Ovary (tissue), 9 donors: ENCODE data around the gene LRCH3. TPM values are rescaled to one million over a fixed set of nuclear protein-coding genes. Genes with fewer than 3 reads are reported as not detected.

Source experiments
- DNase-seq, 5 donors: peaks; one replicate each; pipeline ENCODE4 v3.0.0-alpha.2; 2019 to 2020
- H3K27ac ChIP-seq, 2 donors: fragments of 200-600 bp; one replicate each; pipeline versions ENCODE4 v1.5.1 to v1.8.0; 2019 to 2022
- H3K27me3 ChIP-seq: fragments of 200-600 bp; one replicate; pipeline ENCODE4 v1.8.0; 2022
- H3K36me3 ChIP-seq: fragments of 200-600 bp; sonication (generic); one replicate; pipeline ENCODE4 v1.5.1; 2019
- H3K4me1 ChIP-seq: one replicate; pipeline ENCODE4 v1.8.1; 2013; ENCODE audit warnings: mild to moderate bottlenecking, moderate library complexity; ENCODE audit not compliant: insufficient read depth
- H3K4me3 ChIP-seq: fragments of 200-600 bp; sonication (generic); one replicate; pipeline ENCODE4 v1.5.1; 2017
- H3K9me3 ChIP-seq, 2 donors: fragments of 200-600 bp in 1 of 2; sonication (generic) in 1 of 2; one replicate each; pipeline versions ENCODE4 v1.5.1 to v1.8.1; 2013 to 2019; ENCODE audit warnings: mild to moderate bottlenecking in 1 of 2, moderate library complexity in 1 of 2
- EP300 ChIP-seq: sonication (generic); formaldehyde crosslinking; IDR thresholded peaks from one replicate; pipeline ENCODE4 v1.6.1; 2017; ENCODE audit warnings: antibody characterized with exemption
- POLR2A ChIP-seq: fragments of 450-650 bp; IDR thresholded peaks from one replicate; pipeline ENCODE4 v1.6.1; 2017; ENCODE audit warnings: antibody characterized with exemption, mild to moderate bottlenecking, moderate library complexity
- WGBS, 3 donors: extraction: QIAGEN DNeasy Blood & Tissue Kit in 1 of 3; methylation state at CpG; one replicate each; pipeline versions ENCODE4 v1.1.5 to v1.1.7; 2013 to 2017; 5-methylcytosine and 5-hydroxymethylcytosine counted together
- intact Hi-C, 4 donors: fragments of 100-400 bp; cut with DNase I; formaldehyde crosslinking; loops; one replicate each; pipeline versions ENCODE4 v1.11.0 to v1.15.1; 2022 to 2023
- polyA plus RNA-seq, 2 donors: library from polyadenylated mRNA; stranded (reverse); fragments of 200-250 nt in 1 of 2; fragments of 350-450 nt in 1 of 2; fragmentation: Illumina TruSeq in 1 of 2; extraction: RNeasy Lipid Tissue Mini Kit (QIAGEN cat#74804) in 1 of 2; gene quantifications; one replicate each; pipeline ENCODE4 v1.2.3, GENCODE V29; 2013 to 2014
- total RNA-seq, 7 donors: library from RNA; depleted of rRNA in 2 of 7; stranded (reverse); fragments of >200 nt in 2 of 7; fragmentation: NEBNext Ultra II Directional in 3 of 7; extraction: Animal tissue kit (Norgen Biotek cat#: 25700) in 3 of 7; gene quantifications; one replicate each; pipeline versions ENCODE4 v1.1.0 to v1.2.4, GENCODE V29; 2016 to 2023
- TF ChIP-seq, protein P1 (sequence below), 3 donors: fragments of 450-650 bp in 2 of 3; fragments of 200-600 bp in 1 of 3; IDR thresholded peaks; one replicate each; pipeline versions ENCODE4 v1.5.1 to v1.8.0; 2016 to 2022; ENCODE audit warnings: antibody characterized with exemption in 3 of 3, mild to moderate bottlenecking in 1 of 3
- donor health status: DM: no; HTN: no; CAD: no; lungs with moderate emphysema.
- donor health status: DM: no; HTN: no; CAD: no.
- donor health status: Bipolar disorder and iron deficiency.
- donor health status: DM: yes; HTN: yes; CAD: no.
- donor health status: DM: no; HTN: no; CAD: no.
- donor health status: DM: yes; HTN: yes; CAD: no.

Gene LRCH3
- total and polyA plus RNA-seq, 9 donors: 20.9 to 192 (median 61.6) TPM

GRCh38 chr3:197784019-197784585 lies 7.0 kb upstream of the LRCH3 start:
- Histone ChIP-seq H3K4me3 (no peak overlapping the region), H3K4me1 (no peaks in the 10 kb centered on the region), H3K27ac (no peak overlapping the region), H3K27me3 (no peaks in the 10 kb centered on the region), H3K9me3 (no peaks in the 10 kb centered on the region), H3K36me3 (no peaks in the 10 kb centered on the region)
- TF ChIP-seq, protein P1, sequence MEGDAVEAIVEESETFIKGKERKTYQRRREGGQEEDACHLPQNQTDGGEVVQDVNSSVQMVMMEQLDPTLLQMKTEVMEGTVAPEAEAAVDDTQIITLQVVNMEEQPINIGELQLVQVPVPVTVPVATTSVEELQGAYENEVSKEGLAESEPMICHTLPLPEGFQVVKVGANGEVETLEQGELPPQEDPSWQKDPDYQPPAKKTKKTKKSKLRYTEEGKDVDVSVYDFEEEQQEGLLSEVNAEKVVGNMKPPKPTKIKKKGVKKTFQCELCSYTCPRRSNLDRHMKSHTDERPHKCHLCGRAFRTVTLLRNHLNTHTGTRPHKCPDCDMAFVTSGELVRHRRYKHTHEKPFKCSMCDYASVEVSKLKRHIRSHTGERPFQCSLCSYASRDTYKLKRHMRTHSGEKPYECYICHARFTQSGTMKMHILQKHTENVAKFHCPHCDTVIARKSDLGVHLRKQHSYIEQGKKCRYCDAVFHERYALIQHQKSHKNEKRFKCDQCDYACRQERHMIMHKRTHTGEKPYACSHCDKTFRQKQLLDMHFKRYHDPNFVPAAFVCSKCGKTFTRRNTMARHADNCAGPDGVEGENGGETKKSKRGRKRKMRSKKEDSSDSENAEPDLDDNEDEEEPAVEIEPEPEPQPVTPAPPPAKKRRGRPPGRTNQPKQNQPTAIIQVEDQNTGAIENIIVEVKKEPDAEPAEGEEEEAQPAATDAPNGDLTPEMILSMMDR (IDR thresholded peaks at IDR 0.05): no peak
- TF ChIP-seq EP300: no peak
- TF ChIP-seq POLR2A: no peak
- WGBS, 3 donors: 92 to 97% (median 95%) methylated on average over 7 of the region's 7 CpGs
- intact Hi-C loops: no loop called here
- no peak for DNase-seq

GRCh38 chr3:197787412-197787811 lies 3.6 kb upstream of the LRCH3 start:
- H3K27me3 ChIP-seq: no peaks in the 10 kb centered on the region
- no peak for DNase-seq
- no peaks in the 10 kb centered on the region for H3K36me3 ChIP-seq
- no peak overlapping the region for H3K4me3 ChIP-seq
- no peak overlapping the region for H3K27ac ChIP-seq
- peaks cover 1% of the 10 kb centered on the region for H3K4me1 ChIP-seq
- TF ChIP-seq EP300: no peak
- no peak for TF ChIP-seq POLR2A
- TF ChIP-seq, protein P1 (IDR thresholded peaks at IDR 0.05): no peak
- H3K9me3 ChIP-seq: no peaks in the 10 kb centered on the region
- intact Hi-C loops: no loop called here
- 65 to 88% (median 84%) methylated on average over 1 of the region's 1 CpG for WGBS, 3 donors

GRCh38 chr3:197789309-197789708 lies 1.7 kb upstream of the LRCH3 start:
- Histone ChIP-seq H3K9me3 (no peaks in the 10 kb centered on the region), H3K4me3 (no peak overlapping the region), H3K4me1 (peaks cover 6% of the 10 kb centered on the region), H3K36me3 (no peaks in the 10 kb centered on the region), H3K27ac (no peak overlapping the region), H3K27me3 (no peaks in the 10 kb centered on the region)
- DNase-seq: no peak
- WGBS, 3 donors: 92 to 96% (median 93%) methylated on average over 3 of the region's 3 CpGs
- intact Hi-C loops: no loop called here
- TF ChIP-seq EP300: no peak
- TF ChIP-seq POLR2A: no peak
- TF ChIP-seq, protein P1 (IDR thresholded peaks at IDR 0.05): no peak

- intact Hi-C loops: no loop called here
- Histone ChIP-seq H3K4me1 (peaks cover 6% of the 10 kb centered on the region), H3K27ac (no peak overlapping the region), H3K4me3 (no peak overlapping the region), H3K9me3 (no peaks in the 10 kb centered on the region), H3K36me3 (no peaks in the 10 kb centered on the region), H3K27me3 (no peaks in the 10 kb centered on the region)
- WGBS, 3 donors: 59 to 74% (median 69%) methylated on average over 1 of the region's 1 CpG
- no peak for DNase-seq
- no peak for TF ChIP-seq POLR2A
- no peak for TF ChIP-seq EP300
- TF ChIP-seq, protein P1 (IDR thresholded peaks at IDR 0.05): no peak
Observed at GRCh38 chr3:197790033-197790432, 1.0 kb upstream of the LRCH3 start.
